WTC11 (cell line): ENCODE data around the gene CIZ1.

Experiments
- CREB1 ChIP-seq: sonication (generic); formaldehyde crosslinking; IDR thresholded peaks from 2 replicates; pipeline ENCODE4 v1.8.0; 2023; ENCODE audit warnings: mild to moderate bottlenecking, missing genetic modification reagents
- CTCF ChIP-seq: fragments of 200-600 bp; IDR thresholded peaks from 2 replicates; pipeline ENCODE4 v1.8.0; 2022; ENCODE audit warnings: antibody characterized with exemption
- E2F1 ChIP-seq: sonication (generic); formaldehyde crosslinking; IDR thresholded peaks from 2 replicates; pipeline ENCODE4 v1.8.0; 2022; ENCODE audit warnings: mild to moderate bottlenecking, missing genetic modification reagents
- FOXJ3 ChIP-seq: sonication (generic); formaldehyde crosslinking; IDR thresholded peaks from 2 replicates; pipeline ENCODE4 v1.9.0; 2021; ENCODE audit warnings: missing genetic modification reagents, mild to moderate bottlenecking, borderline replicate concordance
- GRHL2 ChIP-seq: fragments of 250-450 bp; sonication (Bioruptor Pico); IDR thresholded peaks from 2 replicates; pipeline ENCODE4 v1.8.0; 2022; ENCODE audit warnings: mild to moderate bottlenecking, moderate library complexity; ENCODE audit not compliant: insufficient replicate concordance, severe bottlenecking
- NR3C1 ChIP-seq: sonication (generic); formaldehyde crosslinking; conservative IDR thresholded peaks from 2 replicates; pipeline ENCODE4 v1.8.1; 2023; ENCODE audit warnings: low read depth, mild to moderate bottlenecking, missing genetic modification reagents
- OVOL2 ChIP-seq: fragments of 250-450 bp; sonication (Bioruptor Pico); IDR thresholded peaks from 2 replicates; pipeline ENCODE4 v1.9.0; 2021; ENCODE audit warnings: mild to moderate bottlenecking, borderline replicate concordance
- PREB ChIP-seq: sonication (generic); formaldehyde crosslinking; IDR thresholded peaks from 2 replicates; pipeline ENCODE4 v1.8.1; 2022; ENCODE audit warnings: mild to moderate bottlenecking, missing genetic modification reagents, moderate library complexity, borderline replicate concordance
- RELA ChIP-seq: sonication (generic); formaldehyde crosslinking; IDR thresholded peaks from 2 replicates; pipeline ENCODE4 v1.8.1; 2022; ENCODE audit warnings: missing genetic modification reagents, mild to moderate bottlenecking, borderline replicate concordance
- TEAD4 ChIP-seq: sonication (generic); formaldehyde crosslinking; IDR thresholded peaks from 2 replicates; pipeline ENCODE4 v1.8.0; 2022; ENCODE audit warnings: mild to moderate bottlenecking, missing genetic modification reagents
- TP53 ChIP-seq: sonication (generic); formaldehyde crosslinking; IDR thresholded peaks from 2 replicates; pipeline ENCODE4 v1.8.1; 2023; ENCODE audit warnings: mild to moderate bottlenecking, missing genetic modification reagents
- USF2 ChIP-seq: sonication (generic); formaldehyde crosslinking; IDR thresholded peaks from 2 replicates; pipeline ENCODE4 v1.8.1; 2023; ENCODE audit warnings: mild to moderate bottlenecking, missing genetic modification reagents, moderate library complexity
- ZNF138 ChIP-seq: sonication (generic); formaldehyde crosslinking; conservative IDR thresholded peaks from 2 replicates; pipeline ENCODE4 v1.8.1; 2022; ENCODE audit warnings: mild to moderate bottlenecking, moderate library complexity, missing genetic modification reagents
- ZNF317 ChIP-seq: sonication (generic); formaldehyde crosslinking; IDR thresholded peaks from 2 replicates; pipeline ENCODE4 v1.8.1; 2023; ENCODE audit warnings: low read depth, mild to moderate bottlenecking, moderate library complexity, missing genetic modification reagents, borderline replicate concordance

- no peak for TF ChIP-seq FOXJ3 (CRISPR knock-in tag)
- no peak for TF ChIP-seq OVOL2 (CRISPR knock-in tag)
- no peak for TF ChIP-seq ZNF317 (CRISPR knock-in tag)
- no peak for TF ChIP-seq TEAD4 (CRISPR knock-in tag)
- no peak for TF ChIP-seq RELA (CRISPR knock-in tag)
- no peak for TF ChIP-seq GRHL2 (CRISPR knock-in tag)
- no peak for TF ChIP-seq E2F1 (CRISPR knock-in tag)
- no peak for TF ChIP-seq CTCF
- no peak for TF ChIP-seq USF2
- TF ChIP-seq PREB, result no peak
- TF ChIP-seq NR3C1 (CRISPR knock-in tag), result no peak
- TF ChIP-seq CREB1 (CRISPR knock-in tag), result no peak
- no peak for TF ChIP-seq ZNF138 (CRISPR knock-in tag)
- TF ChIP-seq TP53 (CRISPR knock-in tag), result no peak
Observed at GRCh38 chr9:128208946-128209669, 17.7 kb upstream of the CIZ1 start.
